Endothelial cell (in vitro differentiated cells): ENCODE measurements around the gene PLA2G3. TPM values are rescaled to one million over a fixed set of nuclear protein-coding genes. Genes with fewer than 3 reads are reported as not detected.

ENCODE experiments used
- DNase-seq: peaks from one replicate; pipeline ENCODE4 v3.0.0; 2021; ENCODE audit warnings: low spot score
- H3K27ac Mint-ChIP-seq: one replicate; pipeline ENCODE4 v1.8.0; 2021; ENCODE audit warnings: mixed read lengths, inconsistent platforms; ENCODE audit not compliant: unreplicated experiment
- H3K27me3 Mint-ChIP-seq: one replicate; pipeline ENCODE4 v1.8.0; 2021; ENCODE audit warnings: mild to moderate bottlenecking, moderate library complexity, mixed read lengths, inconsistent platforms; ENCODE audit not compliant: unreplicated experiment
- H3K36me3 Mint-ChIP-seq: one replicate; pipeline ENCODE4 v1.8.0; 2021; ENCODE audit warnings: mild to moderate bottlenecking, low read depth, mixed read lengths, inconsistent platforms; ENCODE audit not compliant: unreplicated experiment
- H3K4me1 Mint-ChIP-seq: one replicate; pipeline ENCODE4 v1.8.0; 2021; ENCODE audit warnings: mild to moderate bottlenecking, mixed read lengths, inconsistent platforms; ENCODE audit not compliant: unreplicated experiment
- H3K4me3 Mint-ChIP-seq: one replicate; pipeline ENCODE4 v1.8.0; 2021; ENCODE audit warnings: mild to moderate bottlenecking, mixed read lengths, inconsistent platforms; ENCODE audit not compliant: unreplicated experiment
- H3K9me3 Mint-ChIP-seq: one replicate; pipeline ENCODE4 v1.8.0; 2021; ENCODE audit warnings: mixed read lengths, inconsistent platforms; ENCODE audit not compliant: unreplicated experiment
- CTCF ChIP-seq: fragments of 200-600 bp; sonication (generic); IDR thresholded peaks from one replicate; pipeline ENCODE4 v1.5.0; 2021; ENCODE audit warnings: antibody characterized with exemption; ENCODE audit not compliant: unreplicated experiment
- total RNA-seq: library from RNA; stranded (reverse); fragmentation: NEBNext Ultra II Directional; extraction: Animal tissue kit (Norgen Biotek cat#: 25700); gene quantifications from one replicate; pipeline ENCODE4 v1.2.1, GENCODE V29; 2021; ENCODE audit not compliant: unreplicated experiment

PLA2G3 gene
- total RNA-seq, 1 donor from 2014 or later: 2.8 TPM

GRCh38 chr22:31136711-31137110 lies 3.6 kb downstream of the PLA2G3 start:
- TF ChIP-seq CTCF: no peak
- H3K36me3 Mint-ChIP-seq: peaks cover 4% of the 10 kb centered on the region
- no peak overlapping the region for H3K27ac Mint-ChIP-seq
- no peak overlapping the region for H3K4me3 Mint-ChIP-seq
- DNase-seq: no peak
- H3K4me1 Mint-ChIP-seq: peaks cover 5% of the 10 kb centered on the region
- H3K27me3 Mint-ChIP-seq: peaks cover 4% of the 10 kb centered on the region
- no peaks in the 10 kb centered on the region for H3K9me3 Mint-ChIP-seq

- H3K27ac Mint-ChIP-seq: no peak overlapping the region
- H3K27me3 Mint-ChIP-seq: peaks cover 1% of the 10 kb centered on the region
- H3K4me1 Mint-ChIP-seq: peaks cover 5% of the 10 kb centered on the region
Observed at GRCh38 chr22:31136155-31136554, 4.2 kb downstream of the PLA2G3 start.

GRCh38 chr22:31135706-31136105 lies 4.6 kb downstream of the PLA2G3 start:
- Mint-ChIP-seq H3K4me1 (peaks cover 5% of the 10 kb centered on the region), H3K9me3 (no peaks in the 10 kb centered on the region), H3K4me3 (no peak overlapping the region), H3K27ac (no peak overlapping the region), H3K36me3 (peaks cover 4% of the 10 kb centered on the region), H3K27me3 (peaks cover 1% of the 10 kb centered on the region)
- TF ChIP-seq CTCF: no peak
- DNase-seq: no peak

More at GRCh38 chr22:31136155-31136554, 4.2 kb downstream of the PLA2G3 start:
- H3K36me3 Mint-ChIP-seq: peaks cover 4% of the 10 kb centered on the region
- H3K4me3 Mint-ChIP-seq: no peak overlapping the region
- no peak for DNase-seq
- no peak for TF ChIP-seq CTCF
- H3K9me3 Mint-ChIP-seq: no peaks in the 10 kb centered on the region

- H3K27me3 Mint-ChIP-seq: peaks cover 1% of the 10 kb centered on the region
- H3K9me3 Mint-ChIP-seq: no peaks in the 10 kb centered on the region
- DNase-seq: no peak
- H3K4me1 Mint-ChIP-seq: peaks cover 2% of the 10 kb centered on the region
- TF ChIP-seq CTCF: no peak
- peaks cover 4% of the 10 kb centered on the region for H3K36me3 Mint-ChIP-seq
- H3K27ac Mint-ChIP-seq: no peak overlapping the region
- H3K4me3 Mint-ChIP-seq: no peak overlapping the region
Observed at GRCh38 chr22:31134688-31135087, 5.6 kb downstream of the PLA2G3 start.

DNA sequence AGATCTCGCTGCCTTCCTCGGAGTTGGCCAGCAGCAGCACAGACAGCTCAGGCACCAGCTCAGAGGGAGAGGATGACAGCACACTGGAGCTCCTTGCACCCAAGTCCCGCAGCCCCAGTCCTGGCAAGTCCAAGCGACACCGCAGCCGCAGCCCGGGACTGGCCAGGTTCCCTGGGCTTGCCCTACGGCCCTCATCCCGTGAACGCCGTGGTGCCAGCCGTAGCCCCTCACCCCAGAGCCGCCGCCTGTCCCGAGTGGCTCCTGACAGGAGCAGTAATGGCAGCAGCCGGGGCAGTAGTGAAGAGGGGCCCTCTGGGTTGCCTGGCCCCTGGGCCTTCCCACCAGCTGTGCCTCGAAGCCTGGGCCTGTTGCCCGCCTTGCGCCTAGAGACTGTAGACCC lies 6.4 kb downstream of the PLA2G3 start:
- Mint-ChIP-seq H3K4me1 (no peaks in the 10 kb centered on the region), H3K27me3 (peaks cover 1% of the 10 kb centered on the region), H3K36me3 (peaks cover 4% of the 10 kb centered on the region), H3K4me3 (no peak overlapping the region), H3K27ac (no peak overlapping the region), H3K9me3 (no peaks in the 10 kb centered on the region)
- no peak for TF ChIP-seq CTCF
- DNase-seq: no peak
